HCT116 (cell line): ENCODE results near the gene EBLN2.

Experiments
- POLR2AphosphoS5 ChIP-seq: IDR thresholded peaks from 2 replicates; pipeline ENCODE4 v1.6.1; 2011; ENCODE audit warnings: mild to moderate bottlenecking, low read depth, low read length, moderate library complexity
- TCF7L2 ChIP-seq: IDR thresholded peaks from 2 replicates; pipeline ENCODE4 v1.7.0; 2011; ENCODE audit warnings: borderline replicate concordance, inconsistent platforms; ENCODE audit not compliant: insufficient read depth, insufficient read length; ENCODE audit errors: extremely low read depth
- YY1 ChIP-seq: IDR thresholded peaks from 2 replicates; pipeline ENCODE4 v1.6.1; 2011; ENCODE audit warnings: low read length, low read depth, moderate library complexity, mild to moderate bottlenecking; ENCODE audit not compliant: insufficient replicate concordance; ENCODE audit errors: extremely low read depth
- TF ChIP-seq, protein P1 (sequence below), 3 experiments: fragments of 200-600 bp in 1 of 3; sonication (generic) in 1 of 3; IDR thresholded peaks in 2 of 3; conservative IDR thresholded peaks in 1 of 3; 2 replicates each; pipeline ENCODE4 v1.5.1; 2012 to 2017; ENCODE audit warnings: low read depth in 2 of 3, low read length in 2 of 3, antibody characterized with exemption in 1 of 3, borderline replicate concordance in 1 of 3, control low read depth in 1 of 3, mild to moderate bottlenecking in 1 of 3, mixed read lengths in 1 of 3, mixed run types in 1 of 3, moderate library complexity in 1 of 3; ENCODE audit not compliant: insufficient read depth in 1 of 3

GRCh38 chr3:73056845-73057150 lies 4.7 kb upstream of the EBLN2 start:
- TF ChIP-seq, protein P1, sequence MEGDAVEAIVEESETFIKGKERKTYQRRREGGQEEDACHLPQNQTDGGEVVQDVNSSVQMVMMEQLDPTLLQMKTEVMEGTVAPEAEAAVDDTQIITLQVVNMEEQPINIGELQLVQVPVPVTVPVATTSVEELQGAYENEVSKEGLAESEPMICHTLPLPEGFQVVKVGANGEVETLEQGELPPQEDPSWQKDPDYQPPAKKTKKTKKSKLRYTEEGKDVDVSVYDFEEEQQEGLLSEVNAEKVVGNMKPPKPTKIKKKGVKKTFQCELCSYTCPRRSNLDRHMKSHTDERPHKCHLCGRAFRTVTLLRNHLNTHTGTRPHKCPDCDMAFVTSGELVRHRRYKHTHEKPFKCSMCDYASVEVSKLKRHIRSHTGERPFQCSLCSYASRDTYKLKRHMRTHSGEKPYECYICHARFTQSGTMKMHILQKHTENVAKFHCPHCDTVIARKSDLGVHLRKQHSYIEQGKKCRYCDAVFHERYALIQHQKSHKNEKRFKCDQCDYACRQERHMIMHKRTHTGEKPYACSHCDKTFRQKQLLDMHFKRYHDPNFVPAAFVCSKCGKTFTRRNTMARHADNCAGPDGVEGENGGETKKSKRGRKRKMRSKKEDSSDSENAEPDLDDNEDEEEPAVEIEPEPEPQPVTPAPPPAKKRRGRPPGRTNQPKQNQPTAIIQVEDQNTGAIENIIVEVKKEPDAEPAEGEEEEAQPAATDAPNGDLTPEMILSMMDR (IDR thresholded peaks at IDR 0.05 in 2 of 3, conservative IDR thresholded peaks at IDR 0.05 in 1 of 3; ENCODE audit: borderline replicate concordance in 1 of 3, insufficient read depth in 1 of 3, low read depth in 2 of 3, low read length in 2 of 3), result no peak
- TF ChIP-seq YY1 (no peak), POLR2AphosphoS5 (no peak), TCF7L2 (no peak)
